CD4-positive, alpha-beta T cell treated with Interleukin-4 for 1 hour (primary cell): ENCODE data around the gene RUSF1.
"Not testable (repeated sequence)": the region's sequence is repeated elsewhere in the genome, so short reads cannot be mapped to it uniquely, and the experiment has no call there.

ENCODE experiments used
- DNase-seq, 2 donors: peaks; one replicate each; pipeline ENCODE4 v3.0.0-alpha.2; 2020 to 2022

The RUSF1 gene

GRCh38 chr16:31445931-31446330 is 62.3 kb downstream of the RUSF1 start:
- not testable (repeated sequence) for DNase-seq

GRCh38 chr16:31441956-31442355 is 66.2 kb downstream of the RUSF1 start:
- no peak for DNase-seq

GRCh38 chr16:31440516-31441184 is 67.5 kb downstream of the RUSF1 start:
- no peak for DNase-seq

- no peak for DNase-seq
Observed at GRCh38 chr16:31439519-31439918, 68.7 kb downstream of the RUSF1 start.
